Choroid plexus epithelial cell (primary cell): Measurements from ENCODE around the gene EHMT1.

Experiments used
- DNase-seq: peaks from one replicate; pipeline ENCODE4 v3.0.0-alpha.2; 2010; ENCODE audit warnings: low read depth
- H3K4me3 ChIP-seq: 2 replicates; pipeline ENCODE4 v1.5.1; 2011; ENCODE audit warnings: low read depth, mild to moderate bottlenecking, control low read depth, low read length, moderate library complexity
- TF ChIP-seq, protein P1 (sequence below): conservative IDR thresholded peaks from 2 replicates; pipeline ENCODE4 v1.5.1; 2011; ENCODE audit warnings: low read depth, mild to moderate bottlenecking, control low read depth, inconsistent platforms, low read length, moderate library complexity

Gene EHMT1

DNA sequence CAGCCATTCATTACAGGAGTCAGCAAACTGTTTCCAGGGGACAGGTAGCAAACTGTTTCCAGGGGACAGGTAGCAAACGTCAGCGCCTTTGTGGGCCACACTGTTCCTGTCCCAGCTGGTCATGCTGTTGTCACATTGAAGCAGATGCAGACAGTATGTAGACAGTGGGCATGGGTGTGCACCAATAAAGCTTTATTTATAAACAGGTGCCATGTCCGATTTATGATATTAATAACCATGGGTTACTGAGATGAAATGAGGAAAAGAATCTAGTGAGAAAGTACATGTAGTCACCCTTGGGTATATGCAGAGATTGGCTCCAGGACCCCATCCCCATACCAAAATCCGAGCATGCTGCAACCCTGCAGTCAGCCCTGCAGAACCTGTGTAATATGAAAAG lies 122.5 kb downstream of the EHMT1 start:
- no peak overlapping the region for H3K4me3 ChIP-seq
- TF ChIP-seq, protein P1, sequence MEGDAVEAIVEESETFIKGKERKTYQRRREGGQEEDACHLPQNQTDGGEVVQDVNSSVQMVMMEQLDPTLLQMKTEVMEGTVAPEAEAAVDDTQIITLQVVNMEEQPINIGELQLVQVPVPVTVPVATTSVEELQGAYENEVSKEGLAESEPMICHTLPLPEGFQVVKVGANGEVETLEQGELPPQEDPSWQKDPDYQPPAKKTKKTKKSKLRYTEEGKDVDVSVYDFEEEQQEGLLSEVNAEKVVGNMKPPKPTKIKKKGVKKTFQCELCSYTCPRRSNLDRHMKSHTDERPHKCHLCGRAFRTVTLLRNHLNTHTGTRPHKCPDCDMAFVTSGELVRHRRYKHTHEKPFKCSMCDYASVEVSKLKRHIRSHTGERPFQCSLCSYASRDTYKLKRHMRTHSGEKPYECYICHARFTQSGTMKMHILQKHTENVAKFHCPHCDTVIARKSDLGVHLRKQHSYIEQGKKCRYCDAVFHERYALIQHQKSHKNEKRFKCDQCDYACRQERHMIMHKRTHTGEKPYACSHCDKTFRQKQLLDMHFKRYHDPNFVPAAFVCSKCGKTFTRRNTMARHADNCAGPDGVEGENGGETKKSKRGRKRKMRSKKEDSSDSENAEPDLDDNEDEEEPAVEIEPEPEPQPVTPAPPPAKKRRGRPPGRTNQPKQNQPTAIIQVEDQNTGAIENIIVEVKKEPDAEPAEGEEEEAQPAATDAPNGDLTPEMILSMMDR, result no peak
- DNase-seq, result no peak

DNA sequence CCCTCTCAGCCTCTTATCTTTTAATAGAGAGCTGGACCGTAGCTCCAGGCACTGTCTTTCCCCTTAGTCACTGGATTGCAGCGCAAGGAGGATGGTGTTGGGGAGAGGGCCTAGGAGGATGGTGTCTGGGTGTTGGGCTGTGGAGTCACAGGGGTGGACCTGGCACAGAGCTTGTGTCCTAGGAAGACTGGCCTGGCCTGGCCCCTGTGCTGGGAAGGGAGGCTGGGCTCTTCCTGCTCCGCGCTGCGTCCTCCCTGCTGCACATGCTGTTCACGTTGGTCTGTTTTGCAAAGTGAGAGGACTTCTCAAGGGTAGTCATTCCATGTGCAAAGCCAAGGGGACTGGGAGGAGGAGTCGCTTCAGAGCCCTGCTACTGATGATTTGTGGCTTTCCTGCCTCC lies 123.9 kb downstream of the EHMT1 start:
- TF ChIP-seq, protein P1, result no peak
- DNase-seq, result no peak
- H3K4me3 ChIP-seq, result no peak overlapping the region

DNA sequence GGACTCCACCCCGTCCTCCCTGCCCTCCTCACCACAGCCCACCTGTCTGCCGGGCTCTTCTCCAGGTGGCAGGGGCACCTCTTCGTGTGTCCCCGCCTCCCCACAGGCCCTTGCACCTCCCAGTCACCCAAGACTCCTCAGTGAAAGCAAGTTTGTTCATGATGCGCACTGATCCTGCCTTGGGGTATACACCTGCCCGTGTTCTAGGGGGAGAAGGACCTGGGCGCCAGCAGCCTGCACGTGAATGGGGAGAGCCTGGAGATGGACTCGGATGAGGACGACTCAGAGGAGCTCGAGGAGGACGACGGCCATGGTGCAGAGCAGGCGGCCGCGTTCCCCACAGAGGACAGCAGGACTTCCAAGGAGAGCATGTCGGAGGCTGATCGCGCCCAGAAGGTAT lies 124.9 kb downstream of the EHMT1 start:
- TF ChIP-seq, protein P1, result no peak
- DNase-seq, result no peak
- no peak overlapping the region for H3K4me3 ChIP-seq

DNA sequence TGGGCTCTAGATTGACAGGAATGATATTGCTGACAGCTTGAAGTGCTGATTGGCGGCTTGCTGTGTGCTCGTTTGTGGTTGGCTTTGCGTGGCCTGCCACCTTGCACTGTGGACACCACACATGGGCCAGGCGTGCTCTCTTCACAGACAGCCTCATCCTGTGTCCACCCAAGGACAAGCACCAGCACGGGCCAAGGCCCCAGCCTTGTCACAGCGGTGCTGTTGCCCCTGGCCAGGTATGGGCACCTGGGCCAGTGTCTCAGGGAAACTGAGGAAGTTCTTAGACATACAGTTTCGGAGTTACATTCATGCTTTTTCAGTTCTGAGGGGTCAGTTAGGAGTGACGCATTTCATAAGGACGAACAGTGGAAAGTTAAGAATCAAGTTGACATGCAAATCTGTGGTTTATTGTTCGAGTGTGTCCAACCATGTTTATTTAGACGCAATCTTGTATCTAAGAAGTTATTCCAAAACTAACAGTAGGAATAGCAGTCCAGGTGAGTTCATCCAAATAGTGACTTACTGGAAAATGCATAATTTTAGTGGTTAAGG lies 125.9 kb downstream of the EHMT1 start:
- TF ChIP-seq, protein P1, result no peak
- DNase-seq, result no peak
- no peak overlapping the region for H3K4me3 ChIP-seq

DNA sequence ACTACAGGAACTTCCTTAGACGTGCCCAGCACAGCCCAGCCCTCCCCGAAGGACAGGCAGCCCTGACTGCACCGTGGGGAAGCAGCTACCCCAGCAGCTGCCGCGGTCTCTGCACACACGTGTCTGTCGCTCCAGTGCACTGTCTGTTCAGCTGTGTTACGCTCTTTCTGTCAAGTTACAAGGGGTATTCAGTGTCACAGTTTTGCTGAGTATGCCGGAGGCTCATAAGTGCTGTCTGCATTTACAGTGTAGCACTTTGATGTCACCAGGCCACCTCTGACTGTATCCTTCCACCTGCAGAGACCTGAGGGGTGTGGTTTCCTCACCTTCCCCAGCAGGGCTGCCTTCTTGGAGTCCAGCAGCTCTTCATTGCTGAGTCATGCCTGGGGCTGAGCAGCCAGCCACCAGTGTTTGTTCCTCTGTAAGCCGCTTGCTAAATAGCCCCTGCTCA lies 126.8 kb downstream of the EHMT1 start:
- H3K4me3 ChIP-seq, result no peak overlapping the region
- DNase-seq, result peak; percentile 72
- TF ChIP-seq, protein P1, result no peak

DNA sequence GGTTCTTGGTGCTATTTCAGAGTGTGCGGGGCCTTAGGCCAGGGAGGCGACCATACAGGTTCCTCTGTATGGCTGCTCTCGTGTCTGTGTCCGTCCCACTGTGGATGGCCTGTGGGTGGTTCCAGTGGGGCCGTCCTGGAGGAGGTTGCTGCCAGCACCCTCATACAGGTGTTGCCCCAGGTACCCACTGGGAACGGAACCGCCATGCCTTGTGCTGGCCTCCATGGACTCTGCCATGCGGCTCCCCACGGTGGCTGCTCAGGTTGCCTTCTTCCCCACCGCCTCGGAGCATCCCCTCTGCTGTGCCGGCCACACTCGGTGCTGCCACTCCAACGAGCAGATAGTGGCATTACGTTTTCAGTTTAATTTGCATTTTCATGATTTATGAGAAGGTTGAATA lies 129.5 kb downstream of the EHMT1 start:
- no peak for DNase-seq

DNA sequence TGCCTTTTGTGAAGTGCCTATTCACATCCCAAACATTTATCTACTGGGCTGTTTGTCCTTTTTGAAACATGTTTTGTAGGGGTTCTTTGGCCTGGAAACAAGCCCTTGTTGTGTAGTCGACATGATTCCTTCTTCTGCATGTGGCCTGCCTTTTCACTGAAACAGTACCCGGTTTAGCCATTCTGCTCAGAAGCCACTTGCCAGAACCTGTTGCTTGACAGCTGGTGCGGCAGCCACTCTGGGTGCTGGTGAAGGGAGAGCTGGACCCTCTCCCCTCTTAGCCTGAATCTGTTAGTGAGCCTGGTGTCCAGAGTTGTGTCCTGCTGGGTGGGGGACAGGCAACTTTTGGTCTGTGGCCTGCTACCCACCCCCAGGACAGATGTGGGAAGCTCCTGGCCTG lies 129.9 kb downstream of the EHMT1 start:
- no peak overlapping the region for H3K4me3 ChIP-seq
- TF ChIP-seq, protein P1, result no peak
- no peak for DNase-seq

More for the DNA sequence above, 129.5 kb downstream of the EHMT1 start:
- TF ChIP-seq, protein P1, result no peak
- H3K4me3 ChIP-seq, result no peak overlapping the region
